T47D (cell line): ENCODE measurements around the gene SLC31A1.
"Not testable (repeated sequence)": the region's sequence is repeated elsewhere in the genome, so short reads cannot be mapped to it uniquely, and the experiment has no call there.

Experiments used
- DNase-seq, 2 experiments: peaks; one replicate each; pipeline versions ENCODE4 v3.0.0 to v3.0.0-alpha.2; 2011 to 2012; ENCODE audit warnings: low read depth in 1 of 2, low spot score in 1 of 2
- JUND ChIP-seq: IDR thresholded peaks from 2 replicates; pipeline ENCODE4 v1.6.1; 2012; ENCODE audit warnings: low read depth
- in situ Hi-C: cut with HindIII; loops from 2 replicates; pipeline ENCODE4 v1.10.0; 2016; ENCODE audit warnings: low sequenced_read_pairs, low pct_unique_long_range_greater_than_20kb

The SLC31A1 gene

GRCh38 chr9:113289091-113289490, 67.7 kb downstream of the SLC31A1 start:
- no peak for TF ChIP-seq JUND
- DNase-seq: no peak
- in situ Hi-C loops: no loop called here

- in situ Hi-C loops: no loop called here
- no peak for DNase-seq
- TF ChIP-seq JUND: no peak
Measured at GRCh38 chr9:113290052-113290607, 68.8 kb downstream of the SLC31A1 start.

- no peak for TF ChIP-seq JUND
- DNase-seq: no peak
- in situ Hi-C loops: no loop called here
Measured at GRCh38 chr9:113293285-113293878, 72.0 kb downstream of the SLC31A1 start.

GRCh38 chr9:113296247-113296646, 74.9 kb downstream of the SLC31A1 start:
- DNase-seq, in situ Hi-C loops: not testable (repeated sequence)

GRCh38 chr9:113296796-113297558, 75.6 kb downstream of the SLC31A1 start:
- in situ Hi-C loops: no loop called here
- no peak for TF ChIP-seq JUND
- no peak for DNase-seq

- in situ Hi-C loops: no loop called here
- DNase-seq: no peak
Measured at GRCh38 chr9:113298311-113298710, 77.0 kb downstream of the SLC31A1 start.

GRCh38 chr9:113298924-113299770, 77.8 kb downstream of the SLC31A1 start:
- DNase-seq: no peak
- no peak for TF ChIP-seq JUND
- in situ Hi-C loops: no loop called here

More at GRCh38 chr9:113298311-113298710, 77.0 kb downstream of the SLC31A1 start:
- no peak for TF ChIP-seq JUND

- peak; percentile 16 to 64 for DNase-seq
Measured at GRCh38 chr9:113299800-113300292, 78.5 kb downstream of the SLC31A1 start.

GRCh38 chr9:113301548-113301947, 80.2 kb downstream of the SLC31A1 start:
- no peak for TF ChIP-seq JUND
- DNase-seq: no peak
- in situ Hi-C loops: no loop called here

More at GRCh38 chr9:113299800-113300292, 78.5 kb downstream of the SLC31A1 start:
- TF ChIP-seq JUND: no peak
- in situ Hi-C loops: no loop called here

GRCh38 chr9:113302792-113303418, 81.6 kb downstream of the SLC31A1 start, which contains the start of gene RNF183:
TSS of gene RNF183 (minus strand) at chr9:113303376. CDS start at chr9:113298184, 5,192 bp downstream.
- no peak for DNase-seq
- in situ Hi-C loops: no loop called here
- no peak for TF ChIP-seq JUND

GRCh38 chr9:113306566-113306965, 85.2 kb downstream of the SLC31A1 start:
- DNase-seq: no peak
- no peak for TF ChIP-seq JUND
- in situ Hi-C loops: no loop called here

GRCh38 chr9:113307396-113307975, 86.1 kb downstream of the SLC31A1 start:
- in situ Hi-C loops: no loop called here
- no peak for TF ChIP-seq JUND
- no peak for DNase-seq
